ENCODE measurements around the gene TKT. TPM values are rescaled to one million over a fixed set of nuclear protein-coding genes. Genes with fewer than 3 reads are reported as not detected.

The TKT gene
- total RNA-seq, 6 experiments from 2014 or later: 98.9 to 257 (median 146) TPM

- H3K27ac ChIP-seq: peak overlapping the region in 1 of 3 donors; percentile 60
- H3K27me3 ChIP-seq: no peaks in the 10 kb centered on the region
- WGBS (ENCODE audit: insufficient coverage, low coverage, low lambda C conversion rate, missing lambda C conversion rate): 46% methylated on average over 9 of the region's 10 CpGs
- TF ChIP-seq POLR2A (IDR thresholded peaks at IDR 0.05): no peak
- TF ChIP-seq, protein P1, sequence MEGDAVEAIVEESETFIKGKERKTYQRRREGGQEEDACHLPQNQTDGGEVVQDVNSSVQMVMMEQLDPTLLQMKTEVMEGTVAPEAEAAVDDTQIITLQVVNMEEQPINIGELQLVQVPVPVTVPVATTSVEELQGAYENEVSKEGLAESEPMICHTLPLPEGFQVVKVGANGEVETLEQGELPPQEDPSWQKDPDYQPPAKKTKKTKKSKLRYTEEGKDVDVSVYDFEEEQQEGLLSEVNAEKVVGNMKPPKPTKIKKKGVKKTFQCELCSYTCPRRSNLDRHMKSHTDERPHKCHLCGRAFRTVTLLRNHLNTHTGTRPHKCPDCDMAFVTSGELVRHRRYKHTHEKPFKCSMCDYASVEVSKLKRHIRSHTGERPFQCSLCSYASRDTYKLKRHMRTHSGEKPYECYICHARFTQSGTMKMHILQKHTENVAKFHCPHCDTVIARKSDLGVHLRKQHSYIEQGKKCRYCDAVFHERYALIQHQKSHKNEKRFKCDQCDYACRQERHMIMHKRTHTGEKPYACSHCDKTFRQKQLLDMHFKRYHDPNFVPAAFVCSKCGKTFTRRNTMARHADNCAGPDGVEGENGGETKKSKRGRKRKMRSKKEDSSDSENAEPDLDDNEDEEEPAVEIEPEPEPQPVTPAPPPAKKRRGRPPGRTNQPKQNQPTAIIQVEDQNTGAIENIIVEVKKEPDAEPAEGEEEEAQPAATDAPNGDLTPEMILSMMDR (IDR thresholded peaks at IDR 0.05): no peak
- peak in 2 of 4 donors; percentile 1 to 7 for ATAC-seq
- H3K36me3 ChIP-seq: no peaks in the 10 kb centered on the region
- peak overlapping the region in 1 of 3 donors; percentile 26 for H3K4me3 ChIP-seq
- DNase-seq: no peak
- intact Hi-C loops (cut with DNase I): no loop called here
- H3K4me1 ChIP-seq: peaks cover 0 to 69% (median 11%) of the 10 kb centered on the region in 4 donors
- H3K9me3 ChIP-seq: no peaks in the 10 kb centered on the region
Measured at GRCh38 chr3:53252096-53252946, 3.5 kb downstream of the TKT start.

GRCh38 chr3:53250881-53251605 is 4.8 kb downstream of the TKT start:
- Histone ChIP-seq H3K9me3 (no peaks in the 10 kb centered on the region), H3K27ac (peak overlapping the region; percentile 16 to 60 (median 33)), H3K27me3 (no peaks in the 10 kb centered on the region), H3K36me3 (no peaks in the 10 kb centered on the region), H3K4me1 (peaks cover 0 to 65% (median 11%) of the 10 kb centered on the region in 4 donors), H3K4me3 (no peak overlapping the region)
- TF ChIP-seq, protein P1 (IDR thresholded peaks at IDR 0.05): no peak
- TF ChIP-seq POLR2A (IDR thresholded peaks at IDR 0.05): no peak
- 80% methylated on average over 1 of the region's 4 CpGs for WGBS (ENCODE audit: insufficient coverage, low coverage, low lambda C conversion rate, missing lambda C conversion rate)
- no peak for DNase-seq
- ATAC-seq: no peak
- intact Hi-C loops (cut with DNase I): no loop called here

DNA sequence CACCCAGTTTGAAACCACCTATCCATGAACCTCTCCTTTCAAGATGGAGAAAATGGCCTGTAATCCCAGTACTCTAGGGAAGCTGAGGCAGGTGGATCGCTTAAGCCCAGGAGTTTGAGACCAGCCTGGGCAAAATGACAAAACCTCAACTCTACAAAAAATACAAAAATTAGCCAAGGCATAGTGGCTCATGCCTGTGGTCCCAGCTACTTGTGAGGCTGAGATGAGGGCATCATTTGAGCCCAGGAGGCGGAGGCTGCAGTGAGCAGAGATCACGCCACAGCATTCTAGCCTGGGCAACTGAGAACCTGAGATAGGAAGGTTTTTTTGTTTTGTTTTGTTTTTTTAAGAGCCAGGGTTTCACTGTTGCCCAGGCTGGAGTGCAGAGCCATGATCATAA is 5.4 kb downstream of the TKT start:
- WGBS (ENCODE audit: insufficient coverage, low coverage, low lambda C conversion rate, missing lambda C conversion rate): 87% methylated on average over 3 of the region's 3 CpGs
- H3K27me3 ChIP-seq: no peaks in the 10 kb centered on the region
- no peaks in the 10 kb centered on the region for H3K36me3 ChIP-seq
- TF ChIP-seq, protein P1 (IDR thresholded peaks at IDR 0.05): no peak
- TF ChIP-seq POLR2A (IDR thresholded peaks at IDR 0.05): no peak
- DNase-seq (no peak), ATAC-seq (no peak)
- H3K27ac ChIP-seq: peak overlapping the region in 2 of 3 donors; percentile 33 to 60
- intact Hi-C loops (cut with DNase I): no loop called here
- H3K9me3 ChIP-seq: no peaks in the 10 kb centered on the region
- H3K4me1 ChIP-seq: peaks cover 0 to 64% (median 11%) of the 10 kb centered on the region in 4 donors
- H3K4me3 ChIP-seq: no peak overlapping the region

DNA sequence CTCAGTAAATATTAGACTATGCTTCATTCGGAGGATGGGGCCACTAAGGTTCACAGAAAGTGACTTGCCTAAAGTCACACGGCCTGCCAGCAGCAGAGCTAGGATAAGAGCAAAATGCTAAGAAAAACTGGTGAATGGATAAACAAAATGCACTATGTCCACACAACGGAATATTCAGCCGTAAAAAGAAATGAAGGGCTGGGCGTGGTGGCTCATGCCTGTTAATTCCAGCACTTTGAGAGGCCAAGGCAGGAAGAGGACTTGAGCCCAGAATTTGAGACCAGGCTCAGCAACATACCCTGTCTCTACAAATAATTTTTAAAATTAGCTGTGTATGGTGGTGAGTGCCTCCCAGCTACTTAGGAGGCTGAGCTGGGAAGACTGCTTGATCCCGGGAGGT is 7.7 kb downstream of the TKT start:
- DNase-seq (no peak), ATAC-seq (no peak)
- WGBS (ENCODE audit: insufficient coverage, low coverage, low lambda C conversion rate, missing lambda C conversion rate): 92% methylated on average over 6 of the region's 6 CpGs
- Histone ChIP-seq H3K36me3 (no peaks in the 10 kb centered on the region), H3K4me3 (no peak overlapping the region), H3K27me3 (no peaks in the 10 kb centered on the region), H3K4me1 (peaks cover 0 to 61% (median 6%) of the 10 kb centered on the region in 4 donors), H3K27ac (no peak overlapping the region), H3K9me3 (no peaks in the 10 kb centered on the region)
- intact Hi-C loops (cut with DNase I): no loop called here
- TF ChIP-seq, protein P1 (IDR thresholded peaks at IDR 0.05): no peak
- TF ChIP-seq POLR2A (IDR thresholded peaks at IDR 0.05): no peak

Data from right lobe of liver (tissue), 6 donors.